CD4-positive, alpha-beta T cell (primary cell): ENCODE data around the gene HMGN1. TPM values are rescaled to one million over a fixed set of nuclear protein-coding genes. Genes with fewer than 3 reads are reported as not detected.

ENCODE experiments used
- ATAC-seq: fragments of 200-7000 bp; cut with Tn5 transposase; one replicate; pipeline ENCODE4 v1.10.0; 2022; ENCODE audit warnings: mild to moderate bottlenecking; ENCODE audit not compliant: poor library complexity
- CTCF ChIA-PET: fragments of 350-600 bp; sonication (Branson Sonifier 250); formaldehyde crosslinking; loops from one replicate; lab custom pipeline; 2021; ENCODE audit warnings: antibody characterized with exemption, inconsistent platforms; lab: Charles Lee
- POLR2A ChIA-PET: fragments of 350-600 bp; sonication (Branson Sonifier 250); formaldehyde crosslinking; loops from one replicate; lab custom pipeline; 2021; ENCODE audit warnings: antibody characterized with exemption, inconsistent platforms; lab: Charles Lee
- DNase-seq, 14 experiments: peaks; one replicate each; pipeline ENCODE4 v3.0.0-alpha.2; 2013 to 2020; ENCODE audit warnings: mixed read lengths in 2 of 14
- H3K27ac ChIP-seq, 2 donors: one replicate each; pipeline versions ENCODE4 v1.5.1 to v1.7.0; 2013; ENCODE audit warnings: low read length in 2 of 2, low read depth in 1 of 2, mild to moderate bottlenecking in 1 of 2
- H3K27me3 ChIP-seq, 2 experiments: 1 replicate in 1 of 2; 2 replicates in 1 of 2; pipeline versions ENCODE4 v1.6.1 to v1.7.0; 2013; ENCODE audit warnings: low read length in 2 of 2, control low read depth in 1 of 2, mild to moderate bottlenecking in 1 of 2, moderate library complexity in 1 of 2; ENCODE audit not compliant: insufficient read depth in 2 of 2, control insufficient read depth in 1 of 2
- H3K36me3 ChIP-seq: one replicate; pipeline ENCODE4 v1.6.1; 2013; ENCODE audit warnings: low read length, control low read depth; ENCODE audit not compliant: insufficient read depth
- H3K4me1 ChIP-seq: one replicate; pipeline ENCODE4 v1.6.1; 2013; ENCODE audit warnings: low read length, control low read depth; ENCODE audit not compliant: insufficient read depth
- H3K4me3 ChIP-seq: one replicate; pipeline ENCODE4 v1.5.1; 2013; ENCODE audit warnings: mild to moderate bottlenecking, low read length, moderate library complexity
- H3K9me3 ChIP-seq, 2 experiments: 1 replicate in 1 of 2; 2 replicates in 1 of 2; pipeline versions ENCODE4 v1.6.1 to v1.7.0; 2013; ENCODE audit warnings: low read length in 2 of 2, mild to moderate bottlenecking in 2 of 2, control low read depth in 1 of 2, moderate library complexity in 1 of 2; ENCODE audit not compliant: control insufficient read depth in 1 of 2, insufficient read depth in 1 of 2
- H3K27ac Mint-ChIP-seq: one replicate; pipeline ENCODE4 v1.8.0; 2020; ENCODE audit warnings: mixed read lengths
- H3K27me3 Mint-ChIP-seq: one replicate; pipeline ENCODE4 v1.8.0; 2021; ENCODE audit warnings: mixed read lengths
- H3K36me3 Mint-ChIP-seq: one replicate; pipeline ENCODE4 v1.8.0; 2021; ENCODE audit warnings: low read depth, mixed read lengths
- H3K4me1 Mint-ChIP-seq: one replicate; pipeline ENCODE4 v1.8.0; 2021; ENCODE audit warnings: low read depth, mixed read lengths
- H3K4me3 Mint-ChIP-seq: one replicate; pipeline ENCODE4 v1.8.0; 2020; ENCODE audit warnings: mild to moderate bottlenecking, mixed read lengths
- H3K9me3 Mint-ChIP-seq: one replicate; pipeline ENCODE4 v1.8.0; 2020; ENCODE audit warnings: mixed read lengths
- CTCF ChIP-seq: fragments of 200-600 bp; IDR thresholded peaks from one replicate; pipeline ENCODE4 v1.8.0; 2022; ENCODE audit warnings: antibody characterized with exemption, mild to moderate bottlenecking
- intact Hi-C, 2 experiments: fragments of 100-400 bp; cut with DNase I in 1 of 2; cut with micrococcal nuclease in 1 of 2; formaldehyde crosslinking; loops; one replicate each; pipeline versions ENCODE4 v1.15.1 to v1.9.0; 2023 to 2025; cut with DNase I, micrococcal nuclease
- total RNA-seq, 174 experiments: library from RNA in 2 of 174; stranded (reverse) in 2 of 174; gene quantifications; one replicate each; pipeline ENCODE4 v1.2.3 and lab custom pipeline; 2021 to 2026

Gene HMGN1
- total RNA-seq, 2 experiments from 2014 or later, result 256 to 262 TPM

- no peak for ATAC-seq
- Mint-ChIP-seq H3K4me3 (no peak overlapping the region), H3K9me3 (no peaks in the 10 kb centered on the region), H3K27ac (no peak overlapping the region), H3K27me3 (no peaks in the 10 kb centered on the region), H3K4me1 (no peaks in the 10 kb centered on the region), H3K36me3 (no peaks in the 10 kb centered on the region)
- CTCF ChIA-PET, result no interaction called here
- H3K36me3 ChIP-seq, result no peaks in the 10 kb centered on the region
- no peaks in the 10 kb centered on the region for H3K9me3 ChIP-seq
- no peak overlapping the region for H3K27ac ChIP-seq
- no peak overlapping the region for H3K4me3 ChIP-seq
- intact Hi-C loops, result no loop called here
- DNase-seq, result no peak
- no peaks in the 10 kb centered on the region for H3K27me3 ChIP-seq
- POLR2A ChIA-PET, result no interaction called here
- H3K4me1 ChIP-seq, result no peaks in the 10 kb centered on the region
- no peak for TF ChIP-seq CTCF
Measured at GRCh38 chr21:39325458-39325857, 23.4 kb downstream of the HMGN1 start.

GRCh38 chr21:39321424-39321823, 27.5 kb downstream of the HMGN1 start:
- Histone ChIP-seq H3K9me3 (no peaks in the 10 kb centered on the region), H3K4me3 (no peak overlapping the region), H3K27me3 (no peaks in the 10 kb centered on the region), H3K4me1 (no peaks in the 10 kb centered on the region), H3K36me3 (no peaks in the 10 kb centered on the region), H3K27ac (no peak overlapping the region)
- DNase-seq (no peak), ATAC-seq (no peak)
- H3K9me3 Mint-ChIP-seq, result no peaks in the 10 kb centered on the region
- TF ChIP-seq CTCF, result no peak
- no peak overlapping the region for H3K27ac Mint-ChIP-seq
- intact Hi-C loops, result no loop called here
- H3K4me1 Mint-ChIP-seq, result peaks cover under 1% of the 10 kb centered on the region
- H3K27me3 Mint-ChIP-seq, result no peaks in the 10 kb centered on the region
- CTCF ChIA-PET, result no interaction called here
- POLR2A ChIA-PET, result no interaction called here
- no peaks in the 10 kb centered on the region for H3K36me3 Mint-ChIP-seq
- H3K4me3 Mint-ChIP-seq, result no peak overlapping the region

GRCh38 chr21:39319814-39320332, 29.0 kb downstream of the HMGN1 start:
- Histone ChIP-seq H3K27me3 (no peaks in the 10 kb centered on the region), H3K9me3 (no peaks in the 10 kb centered on the region), H3K4me3 (no peak overlapping the region), H3K4me1 (peaks cover 8% of the 10 kb centered on the region), H3K36me3 (no peaks in the 10 kb centered on the region), H3K27ac (no peak overlapping the region)
- CTCF ChIA-PET, result no interaction called here
- no peak overlapping the region for H3K27ac Mint-ChIP-seq
- no peak for TF ChIP-seq CTCF
- intact Hi-C loops, result loop anchor here (10.0 kb wide), 2 partner anchors 125 to 1955 kb away; partner anchors contain the start of genes DYRK1A (in 1 of the 2) and LCA5L (in 1 of the 2)
- no peaks in the 10 kb centered on the region for H3K9me3 Mint-ChIP-seq
- H3K36me3 Mint-ChIP-seq, result no peaks in the 10 kb centered on the region
- peaks cover 10% of the 10 kb centered on the region for H3K4me1 Mint-ChIP-seq
- ATAC-seq (no peak), DNase-seq (no peak)
- H3K4me3 Mint-ChIP-seq, result no peak overlapping the region
- POLR2A ChIA-PET, result no interaction called here
- no peaks in the 10 kb centered on the region for H3K27me3 Mint-ChIP-seq
